ENCODE results near the gene LRG1.

The LRG1 gene

DNA sequence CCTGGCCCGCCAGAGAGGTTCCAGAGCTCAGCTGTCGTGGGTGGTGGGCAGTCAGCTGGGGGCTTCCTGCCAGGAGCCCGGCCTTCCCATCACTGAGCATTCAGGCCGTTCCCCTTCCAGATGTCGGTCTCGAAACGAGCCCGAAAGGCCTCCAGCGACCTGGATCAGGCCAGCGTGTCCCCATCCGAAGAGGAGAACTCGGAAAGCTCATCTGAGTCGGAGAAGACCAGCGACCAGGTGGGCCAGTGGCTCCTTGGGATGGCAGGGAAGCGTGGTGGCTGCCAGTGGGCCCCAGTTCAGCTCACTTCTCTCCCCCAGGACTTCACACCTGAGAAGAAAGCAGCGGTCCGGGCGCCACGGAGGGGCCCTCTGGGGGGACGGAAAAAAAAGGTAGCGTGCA is 48.4 kb downstream of the LRG1 start:
- no peak for DNase-seq

DNA sequence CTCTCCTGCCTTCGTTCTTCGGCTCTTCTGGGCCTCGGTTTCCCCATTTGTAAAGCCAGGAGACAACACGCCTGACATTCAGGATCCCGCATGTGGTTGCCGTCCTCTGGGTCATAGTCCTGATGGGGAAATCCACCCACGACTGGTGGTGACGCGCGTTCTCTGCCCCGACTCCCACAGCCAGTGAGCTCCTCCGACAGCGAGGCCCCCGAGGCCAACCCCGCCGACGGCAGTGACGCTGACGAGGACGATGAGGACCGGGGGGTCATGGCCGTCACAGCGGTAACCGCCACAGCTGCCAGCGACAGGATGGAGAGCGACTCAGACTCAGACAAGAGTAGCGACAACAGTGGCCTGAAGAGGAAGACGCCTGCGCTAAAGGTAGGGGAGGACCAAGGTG is 51.3 kb downstream of the LRG1 start:
- no peak for DNase-seq

GRCh38 chr19:4487572-4487971 is 52.3 kb downstream of the LRG1 start:
- DNase-seq, result no peak

Data from stimulated activated CD4-positive, alpha-beta T cell treated with anti-CD3 and anti-CD28 coated beads, Interleukin-1b, Interleukin-23, amount 100 ng/mL, for 48 hours (primary cell).